Vagina (tissue), 2 donors: ENCODE measurements around the gene SBF2.

ENCODE experiments used
- POLR2AphosphoS5 ChIP-seq, 2 donors: sonication (generic); formaldehyde crosslinking; IDR thresholded peaks; one replicate each; pipeline ENCODE4 v1.9.0; 2017; ENCODE audit warnings: antibody characterized with exemption in 2 of 2, mild to moderate bottlenecking in 2 of 2, low read depth in 1 of 2; ENCODE audit not compliant: insufficient read depth in 1 of 2
- TF ChIP-seq, protein P1 (sequence below), 3 experiments: fragments of 450-650 bp in 2 of 3; fragments of 200-600 bp in 1 of 3; sonication (generic) in 1 of 3; IDR thresholded peaks; one replicate each; pipeline ENCODE4 v1.5.1; 2017 to 2019; ENCODE audit warnings: antibody characterized with exemption in 3 of 3, mild to moderate bottlenecking in 2 of 3, moderate library complexity in 2 of 3

DNA sequence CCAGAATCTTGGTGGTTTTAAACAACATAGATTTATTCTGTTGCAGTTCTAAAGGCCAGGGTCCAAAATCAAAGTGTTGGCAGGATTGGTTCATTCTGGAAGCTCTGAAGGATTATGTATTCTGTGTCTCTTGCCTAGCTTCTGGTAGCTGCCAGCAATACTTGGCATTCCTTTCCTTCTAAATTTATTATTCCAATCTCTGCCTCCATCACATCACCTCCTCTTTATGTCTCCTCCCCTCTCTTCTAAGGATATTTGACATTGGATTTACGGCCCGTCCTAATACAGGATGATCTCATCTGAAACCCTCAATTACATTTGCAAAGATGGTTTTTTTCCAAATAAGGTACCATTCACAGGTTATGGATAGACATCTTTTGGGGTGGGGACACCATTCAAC is 186.5 kb downstream of the SBF2 start:
- TF ChIP-seq, protein P1, sequence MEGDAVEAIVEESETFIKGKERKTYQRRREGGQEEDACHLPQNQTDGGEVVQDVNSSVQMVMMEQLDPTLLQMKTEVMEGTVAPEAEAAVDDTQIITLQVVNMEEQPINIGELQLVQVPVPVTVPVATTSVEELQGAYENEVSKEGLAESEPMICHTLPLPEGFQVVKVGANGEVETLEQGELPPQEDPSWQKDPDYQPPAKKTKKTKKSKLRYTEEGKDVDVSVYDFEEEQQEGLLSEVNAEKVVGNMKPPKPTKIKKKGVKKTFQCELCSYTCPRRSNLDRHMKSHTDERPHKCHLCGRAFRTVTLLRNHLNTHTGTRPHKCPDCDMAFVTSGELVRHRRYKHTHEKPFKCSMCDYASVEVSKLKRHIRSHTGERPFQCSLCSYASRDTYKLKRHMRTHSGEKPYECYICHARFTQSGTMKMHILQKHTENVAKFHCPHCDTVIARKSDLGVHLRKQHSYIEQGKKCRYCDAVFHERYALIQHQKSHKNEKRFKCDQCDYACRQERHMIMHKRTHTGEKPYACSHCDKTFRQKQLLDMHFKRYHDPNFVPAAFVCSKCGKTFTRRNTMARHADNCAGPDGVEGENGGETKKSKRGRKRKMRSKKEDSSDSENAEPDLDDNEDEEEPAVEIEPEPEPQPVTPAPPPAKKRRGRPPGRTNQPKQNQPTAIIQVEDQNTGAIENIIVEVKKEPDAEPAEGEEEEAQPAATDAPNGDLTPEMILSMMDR (IDR thresholded peaks at IDR 0.05) = no peak
- no peak for TF ChIP-seq POLR2AphosphoS5 (IDR thresholded peaks at IDR 0.05; ENCODE audit: insufficient read depth in 1 of 2, low read depth in 1 of 2)
